HL-60 (cell line): ENCODE measurements around the gene TTC28.
"Not testable (repeated sequence)": the region's sequence is repeated elsewhere in the genome, so short reads cannot be mapped to it uniquely, and the experiment has no call there.

Experiments
- DNase-seq, 2 experiments: peaks; one replicate each; pipeline ENCODE4 v3.0.0-alpha.2; 2010 to 2020; ENCODE audit warnings: low read depth in 1 of 2, low spot score in 1 of 2
- H3K27ac ChIP-seq: fragments of 250-450 bp; sonication (Bioruptor Pico); replicated peaks from 2 replicates; pipeline ENCODE4 v1.5.1; 2020; ENCODE audit warnings: mild to moderate bottlenecking, moderate library complexity
- H3K27me3 ChIP-seq: fragments of 250-450 bp; sonication (Bioruptor Pico); 2 replicates; pipeline ENCODE4 v1.5.1; 2021; ENCODE audit warnings: mild to moderate bottlenecking, moderate library complexity; ENCODE audit not compliant: insufficient read depth, poor library complexity, severe bottlenecking
- H3K4me3 ChIP-seq: replicated peaks from 2 replicates; pipeline ENCODE4 v1.5.1; 2011; ENCODE audit warnings: mild to moderate bottlenecking, control low read depth, low read length; ENCODE audit not compliant: insufficient read depth
- CTCF ChIP-seq: IDR thresholded peaks from one replicate; pipeline ENCODE4 v1.5.1; 2011; ENCODE audit warnings: low read length, control low read depth, inconsistent platforms; ENCODE audit not compliant: insufficient read depth
- GABPA ChIP-seq: IDR thresholded peaks from 2 replicates; pipeline ENCODE4 v1.6.1; 2012; ENCODE audit warnings: low read depth
- POLR2AphosphoS5 ChIP-seq: IDR thresholded peaks from 2 replicates; pipeline ENCODE4 v1.6.1; 2012; ENCODE audit warnings: low read depth
- SPI1 ChIP-seq: IDR thresholded peaks from 2 replicates; pipeline ENCODE4 v1.6.1; 2012; ENCODE audit warnings: low read depth, mild to moderate bottlenecking, borderline replicate concordance
- TF ChIP-seq, protein P1 (sequence below): IDR thresholded peaks from 2 replicates; pipeline ENCODE4 v1.6.1; 2012; ENCODE audit warnings: low read depth; ENCODE audit not compliant: insufficient replicate concordance

TTC28 gene

GRCh38 chr22:28204382-28204781 is 475.3 kb downstream of the TTC28 start:
- Histone ChIP-seq H3K27me3 (peaks cover 2% of the 10 kb centered on the region), H3K4me3 (no peak overlapping the region), H3K27ac (no peak overlapping the region)
- no peak for DNase-seq
- TF ChIP-seq GABPA (no peak), POLR2AphosphoS5 (no peak), CTCF (no peak)

DNA sequence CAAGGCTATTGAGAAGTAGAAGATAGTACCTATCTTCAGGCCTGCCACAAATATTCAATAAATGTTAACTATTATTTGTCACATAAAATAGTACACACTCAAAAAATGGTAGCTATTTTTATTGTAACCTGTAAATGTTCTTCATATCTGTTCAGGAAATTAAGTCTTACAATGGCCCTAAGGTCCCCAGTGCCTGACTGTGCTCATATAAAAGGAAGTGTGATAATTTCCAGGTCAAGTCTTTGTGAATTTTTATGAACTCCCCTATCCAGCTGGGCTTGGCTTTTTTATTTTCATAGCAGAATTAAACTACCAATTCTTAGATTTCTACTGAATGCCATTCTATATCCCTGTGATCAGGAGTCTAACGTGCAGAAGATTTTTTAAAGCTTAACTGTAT is 476.4 kb downstream of the TTC28 start:
- Histone ChIP-seq H3K27ac (no peak overlapping the region), H3K27me3 (peaks cover 2% of the 10 kb centered on the region), H3K4me3 (no peak overlapping the region)
- TF ChIP-seq CTCF, result no peak
- TF ChIP-seq, protein P1, sequence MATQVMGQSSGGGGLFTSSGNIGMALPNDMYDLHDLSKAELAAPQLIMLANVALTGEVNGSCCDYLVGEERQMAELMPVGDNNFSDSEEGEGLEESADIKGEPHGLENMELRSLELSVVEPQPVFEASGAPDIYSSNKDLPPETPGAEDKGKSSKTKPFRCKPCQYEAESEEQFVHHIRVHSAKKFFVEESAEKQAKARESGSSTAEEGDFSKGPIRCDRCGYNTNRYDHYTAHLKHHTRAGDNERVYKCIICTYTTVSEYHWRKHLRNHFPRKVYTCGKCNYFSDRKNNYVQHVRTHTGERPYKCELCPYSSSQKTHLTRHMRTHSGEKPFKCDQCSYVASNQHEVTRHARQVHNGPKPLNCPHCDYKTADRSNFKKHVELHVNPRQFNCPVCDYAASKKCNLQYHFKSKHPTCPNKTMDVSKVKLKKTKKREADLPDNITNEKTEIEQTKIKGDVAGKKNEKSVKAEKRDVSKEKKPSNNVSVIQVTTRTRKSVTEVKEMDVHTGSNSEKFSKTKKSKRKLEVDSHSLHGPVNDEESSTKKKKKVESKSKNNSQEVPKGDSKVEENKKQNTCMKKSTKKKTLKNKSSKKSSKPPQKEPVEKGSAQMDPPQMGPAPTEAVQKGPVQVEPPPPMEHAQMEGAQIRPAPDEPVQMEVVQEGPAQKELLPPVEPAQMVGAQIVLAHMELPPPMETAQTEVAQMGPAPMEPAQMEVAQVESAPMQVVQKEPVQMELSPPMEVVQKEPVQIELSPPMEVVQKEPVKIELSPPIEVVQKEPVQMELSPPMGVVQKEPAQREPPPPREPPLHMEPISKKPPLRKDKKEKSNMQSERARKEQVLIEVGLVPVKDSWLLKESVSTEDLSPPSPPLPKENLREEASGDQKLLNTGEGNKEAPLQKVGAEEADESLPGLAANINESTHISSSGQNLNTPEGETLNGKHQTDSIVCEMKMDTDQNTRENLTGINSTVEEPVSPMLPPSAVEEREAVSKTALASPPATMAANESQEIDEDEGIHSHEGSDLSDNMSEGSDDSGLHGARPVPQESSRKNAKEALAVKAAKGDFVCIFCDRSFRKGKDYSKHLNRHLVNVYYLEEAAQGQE, result no peak
- TF ChIP-seq SPI1, result no peak
- TF ChIP-seq GABPA, result no peak
- TF ChIP-seq POLR2AphosphoS5, result no peak
- DNase-seq, result no peak

DNA sequence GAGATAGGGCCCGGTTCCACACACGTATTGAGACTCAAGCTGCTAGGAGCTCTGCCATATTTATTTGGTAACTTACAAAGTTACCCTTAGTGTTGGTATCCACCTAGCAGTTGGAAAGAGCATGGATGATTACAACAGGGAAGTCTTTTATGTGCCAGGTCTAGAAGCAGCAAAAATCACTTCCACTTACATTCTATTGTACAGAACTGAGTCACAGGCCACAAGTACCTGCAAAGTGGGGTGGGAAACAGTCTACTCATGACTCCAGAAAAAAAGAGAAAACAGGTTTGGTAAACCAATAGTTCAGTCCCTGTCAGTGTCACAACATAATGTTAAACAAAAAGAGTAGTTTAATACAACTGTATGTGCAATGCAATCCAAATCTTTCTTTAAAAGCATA is 480.9 kb downstream of the TTC28 start:
- TF ChIP-seq GABPA (no peak), SPI1 (no peak), CTCF (no peak), POLR2AphosphoS5 (no peak)
- TF ChIP-seq, protein P1, result no peak
- no peak for DNase-seq
- Histone ChIP-seq H3K4me3 (no peak overlapping the region), H3K27me3 (no peaks in the 10 kb centered on the region), H3K27ac (no peak overlapping the region)

DNA sequence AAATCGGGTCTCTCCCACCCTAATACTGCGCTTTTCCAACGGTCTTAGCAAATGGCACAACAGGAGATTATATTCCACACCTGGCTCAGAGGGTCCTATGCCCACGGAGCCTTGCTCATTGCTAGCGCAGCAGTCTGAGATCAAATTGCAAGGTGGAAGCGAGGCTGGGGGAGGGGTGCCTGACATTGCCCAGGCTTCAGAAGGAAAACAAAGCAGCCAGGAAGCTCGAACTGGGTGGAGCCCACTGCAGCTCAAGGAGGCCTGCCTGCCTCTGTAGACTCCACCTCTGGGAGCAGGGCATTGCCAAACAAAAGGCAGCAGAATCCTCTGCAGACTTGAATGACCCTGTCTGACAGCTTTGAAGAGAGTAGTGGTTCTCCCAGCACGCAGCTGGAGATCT is 488.1 kb downstream of the TTC28 start:
- not testable (repeated sequence) for H3K4me3 ChIP-seq, H3K27ac ChIP-seq, H3K27me3 ChIP-seq, DNase-seq
